SKM-1 (cell line): ENCODE results near the gene PCDHA5.
"Not testable (repeated sequence)": the region's sequence is repeated elsewhere in the genome, so short reads cannot be mapped to it uniquely, and the experiment has no call there.

Experiments used
- DNase-seq: peaks from one replicate; lab custom pipeline; 2025; ENCODE audit not compliant: unreplicated experiment; lab: John Stamatoyannopoulos, UW

PCDHA5 gene

DNA sequence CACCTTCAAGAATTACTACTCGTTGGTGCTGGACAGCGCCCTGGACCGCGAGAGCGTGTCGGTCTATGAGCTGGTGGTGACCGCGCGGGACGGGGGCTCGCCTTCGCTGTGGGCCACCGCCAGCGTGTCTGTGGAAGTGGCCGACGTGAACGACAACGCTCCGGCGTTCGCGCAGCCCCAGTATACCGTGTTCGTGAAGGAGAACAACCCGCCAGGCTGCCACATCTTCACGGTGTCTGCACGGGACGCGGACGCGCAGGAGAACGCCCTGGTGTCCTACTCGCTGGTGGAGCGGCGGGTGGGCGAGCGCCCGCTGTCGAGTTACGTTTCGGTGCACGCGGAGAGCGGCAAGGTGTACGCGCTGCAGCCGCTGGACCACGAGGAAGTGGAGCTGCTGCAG lies 1.6 kb downstream of the PCDHA5 start:
- DNase-seq: not testable (repeated sequence)

DNA sequence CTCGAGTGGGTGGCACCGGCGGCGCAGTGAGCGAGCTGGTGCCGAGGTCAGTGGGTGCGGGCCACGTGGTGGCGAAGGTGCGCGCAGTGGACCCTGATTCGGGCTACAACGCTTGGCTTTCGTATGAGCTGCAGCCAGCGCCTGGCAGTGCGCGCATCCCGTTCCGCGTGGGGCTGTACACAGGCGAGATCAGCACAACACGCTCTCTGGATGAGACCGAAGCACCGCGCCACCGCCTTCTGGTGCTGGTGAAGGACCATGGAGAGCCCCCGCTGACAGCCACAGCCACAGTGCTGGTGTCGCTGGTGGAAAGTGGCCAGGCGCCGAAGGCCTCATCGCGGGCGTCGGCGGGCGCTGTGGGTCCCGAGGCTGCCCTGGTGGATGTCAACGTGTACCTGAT lies 2.1 kb downstream of the PCDHA5 start:
- no peak for DNase-seq

DNA sequence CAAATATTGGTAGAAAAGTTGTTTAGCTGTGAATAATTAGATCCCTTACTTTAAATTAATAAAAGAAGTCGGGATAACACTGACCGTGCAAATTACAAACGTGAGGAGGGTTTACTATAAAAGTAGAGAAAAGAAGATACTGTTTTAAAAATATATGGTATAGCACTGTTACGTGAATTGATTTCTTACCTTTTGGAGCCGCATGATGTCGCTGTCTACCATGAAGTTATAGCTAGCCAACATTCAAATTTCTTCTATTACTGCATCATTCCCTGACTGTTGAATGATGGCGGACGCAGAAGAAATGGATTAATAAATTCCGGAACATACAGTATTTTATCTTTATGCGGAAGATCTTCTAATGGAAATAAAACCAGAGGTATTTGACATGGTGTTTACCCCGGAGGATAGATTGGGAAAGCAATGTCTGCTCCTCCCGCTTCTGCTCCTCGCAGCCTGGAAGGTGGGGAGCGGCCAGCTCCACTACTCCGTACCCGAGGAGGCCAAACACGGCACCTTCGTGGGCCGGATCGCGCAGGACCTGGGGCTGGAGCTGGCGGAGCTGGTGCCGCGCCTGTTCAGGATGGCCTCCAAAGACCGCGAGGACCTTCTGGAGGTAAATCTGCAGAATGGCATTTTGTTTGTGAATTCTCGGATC lies 6.4 kb downstream of the PCDHA5 start, which contains the start of gene PCDHA6:
TSS of gene PCDHA6 (plus strand) at position 257 of the 658 bp plus-strand sequence. CDS start at position 389, 132 bp downstream.
- DNase-seq: no peak

DNA sequence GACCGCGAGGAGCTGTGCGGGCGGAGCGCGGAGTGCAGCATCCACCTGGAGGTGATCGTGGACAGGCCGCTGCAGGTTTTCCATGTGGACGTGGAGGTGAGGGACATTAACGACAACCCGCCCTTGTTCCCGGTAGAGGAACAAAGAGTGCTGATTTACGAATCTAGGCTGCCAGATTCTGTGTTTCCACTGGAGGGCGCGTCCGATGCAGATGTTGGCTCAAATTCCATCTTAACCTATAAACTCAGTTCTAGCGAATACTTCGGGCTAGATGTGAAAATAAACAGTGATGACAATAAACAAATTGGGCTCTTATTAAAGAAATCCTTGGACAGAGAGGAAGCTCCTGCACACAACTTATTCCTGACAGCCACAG lies 6.9 kb downstream of the PCDHA5 start:
- DNase-seq: no peak

DNA sequence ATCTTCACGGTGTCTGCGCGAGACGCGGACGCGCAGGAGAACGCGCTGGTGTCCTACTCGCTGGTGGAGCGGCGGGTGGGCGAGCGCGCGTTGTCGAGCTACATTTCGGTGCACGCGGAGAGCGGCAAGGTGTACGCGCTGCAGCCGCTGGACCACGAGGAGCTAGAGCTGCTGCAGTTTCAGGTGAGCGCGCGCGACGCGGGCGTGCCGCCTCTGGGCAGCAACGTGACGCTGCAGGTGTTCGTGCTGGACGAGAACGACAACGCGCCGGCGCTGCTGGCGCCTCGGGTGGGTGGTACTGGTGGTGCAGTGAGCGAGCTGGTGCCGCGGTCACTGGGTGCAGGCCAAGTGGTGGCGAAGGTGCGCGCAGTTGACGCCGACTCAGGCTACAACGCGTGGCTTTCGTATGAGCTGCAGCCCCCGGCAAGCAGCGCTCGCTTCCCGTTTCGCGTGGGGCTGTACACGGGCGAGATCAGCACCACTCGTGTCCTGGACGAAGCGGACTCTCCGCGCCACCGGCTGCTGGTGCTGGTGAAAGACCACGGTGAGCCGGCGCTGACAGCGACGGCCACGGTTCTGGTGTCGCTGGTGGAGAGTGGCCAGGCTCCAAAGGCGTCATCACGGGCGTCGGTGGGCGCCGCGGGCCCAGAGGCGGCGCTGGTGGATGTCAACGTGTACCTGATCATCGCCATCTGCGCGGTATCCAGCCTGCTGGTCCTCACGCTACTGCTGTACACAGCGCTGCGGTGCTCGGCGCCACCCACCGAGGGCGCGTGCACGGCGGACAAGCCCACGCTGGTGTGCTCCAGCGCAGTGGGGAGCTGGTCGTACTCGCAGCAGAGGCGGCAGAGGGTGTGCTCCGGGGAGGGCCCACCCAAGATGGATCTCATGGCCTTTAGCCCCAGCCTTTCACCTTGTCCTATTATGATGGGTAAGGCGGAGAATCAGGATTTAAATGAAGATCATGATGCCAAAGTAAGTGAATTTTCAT lies 8.4 kb downstream of the PCDHA5 start:
- DNase-seq: not testable (repeated sequence)

DNA sequence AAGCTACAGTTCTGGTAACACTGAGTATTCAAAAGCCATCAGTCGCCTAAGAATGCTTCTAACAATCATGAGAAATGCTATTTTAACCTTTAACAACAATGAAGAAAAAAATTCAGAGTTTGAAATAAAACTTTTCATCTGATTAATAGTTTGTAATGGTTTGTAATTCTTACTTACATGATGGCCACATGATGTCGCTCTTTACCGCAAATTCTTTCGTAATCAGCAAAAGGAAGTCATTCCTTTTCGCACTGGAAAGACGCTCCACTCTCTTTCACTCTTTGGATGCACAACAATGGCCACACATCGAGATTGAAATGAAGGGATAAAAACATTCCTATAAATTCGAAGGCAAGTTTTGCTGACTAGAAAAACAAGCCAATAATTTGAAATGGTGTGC lies 12.6 kb downstream of the PCDHA5 start, which contains the start of gene PCDHA7:
TSS of gene PCDHA7 (plus strand) at position 277 of the 400 bp plus-strand sequence. CDS start at position 392, 115 bp downstream.
- DNase-seq: no peak

DNA sequence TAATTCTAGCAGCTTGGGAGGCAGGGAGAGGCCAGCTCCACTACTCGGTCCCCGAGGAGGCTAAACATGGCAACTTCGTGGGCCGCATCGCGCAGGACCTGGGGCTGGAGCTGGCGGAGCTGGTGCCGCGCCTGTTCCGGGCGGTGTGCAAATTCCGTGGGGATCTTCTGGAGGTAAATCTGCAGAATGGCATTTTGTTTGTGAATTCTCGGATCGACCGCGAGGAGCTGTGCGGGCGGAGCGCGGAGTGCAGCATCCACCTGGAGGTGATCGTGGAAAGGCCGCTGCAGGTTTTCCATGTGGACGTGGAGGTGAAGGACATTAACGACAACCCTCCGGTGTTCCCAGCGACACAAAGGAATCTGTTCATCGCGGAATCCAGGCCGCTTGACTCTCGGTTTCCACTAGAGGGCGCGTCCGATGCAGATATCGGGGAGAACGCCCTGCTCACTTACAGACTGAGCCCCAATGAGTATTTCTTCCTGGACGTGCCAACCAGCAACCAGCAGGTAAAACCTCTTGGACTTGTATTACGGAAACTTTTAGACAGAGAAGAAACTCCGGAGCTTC lies 13.1 kb downstream of the PCDHA5 start:
- DNase-seq: not testable (repeated sequence)

DNA sequence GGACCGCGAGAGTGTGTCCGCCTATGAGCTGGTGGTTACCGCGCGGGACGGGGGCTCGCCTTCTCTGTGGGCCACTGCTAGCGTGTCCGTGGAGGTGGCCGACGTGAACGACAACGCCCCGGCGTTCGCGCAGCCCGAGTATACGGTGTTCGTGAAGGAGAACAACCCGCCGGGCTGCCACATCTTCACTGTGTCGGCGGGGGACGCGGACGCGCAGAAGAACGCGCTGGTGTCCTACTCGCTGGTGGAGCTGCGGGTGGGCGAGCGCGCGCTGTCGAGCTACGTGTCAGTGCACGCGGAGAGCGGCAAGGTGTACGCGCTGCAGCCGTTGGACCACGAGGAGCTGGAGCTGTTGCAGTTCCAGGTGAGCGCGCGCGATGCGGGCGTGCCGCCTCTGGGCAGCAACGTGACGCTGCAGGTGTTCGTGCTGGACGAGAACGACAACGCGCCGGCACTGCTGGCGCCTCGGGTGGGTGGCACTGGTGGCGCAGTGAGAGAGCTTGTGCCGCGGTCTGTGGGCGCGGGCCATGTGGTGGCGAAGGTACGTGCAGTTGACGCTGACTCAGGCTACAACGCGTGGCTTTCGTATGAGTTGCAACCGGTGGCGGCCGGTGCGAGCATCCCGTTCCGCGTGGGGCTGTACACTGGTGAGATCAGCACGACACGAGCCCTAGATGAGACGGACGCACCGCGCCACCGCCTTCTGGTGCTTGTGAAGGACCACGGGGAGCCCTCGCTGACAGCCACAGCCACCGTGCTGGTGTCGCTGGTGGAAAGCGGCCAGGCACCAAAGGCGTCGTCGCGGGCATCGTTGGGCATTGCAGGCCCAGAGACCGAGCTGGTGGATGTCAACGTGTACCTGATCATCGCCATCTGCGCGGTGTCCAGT lies 14.5 kb downstream of the PCDHA5 start:
- no peak for DNase-seq

DNA sequence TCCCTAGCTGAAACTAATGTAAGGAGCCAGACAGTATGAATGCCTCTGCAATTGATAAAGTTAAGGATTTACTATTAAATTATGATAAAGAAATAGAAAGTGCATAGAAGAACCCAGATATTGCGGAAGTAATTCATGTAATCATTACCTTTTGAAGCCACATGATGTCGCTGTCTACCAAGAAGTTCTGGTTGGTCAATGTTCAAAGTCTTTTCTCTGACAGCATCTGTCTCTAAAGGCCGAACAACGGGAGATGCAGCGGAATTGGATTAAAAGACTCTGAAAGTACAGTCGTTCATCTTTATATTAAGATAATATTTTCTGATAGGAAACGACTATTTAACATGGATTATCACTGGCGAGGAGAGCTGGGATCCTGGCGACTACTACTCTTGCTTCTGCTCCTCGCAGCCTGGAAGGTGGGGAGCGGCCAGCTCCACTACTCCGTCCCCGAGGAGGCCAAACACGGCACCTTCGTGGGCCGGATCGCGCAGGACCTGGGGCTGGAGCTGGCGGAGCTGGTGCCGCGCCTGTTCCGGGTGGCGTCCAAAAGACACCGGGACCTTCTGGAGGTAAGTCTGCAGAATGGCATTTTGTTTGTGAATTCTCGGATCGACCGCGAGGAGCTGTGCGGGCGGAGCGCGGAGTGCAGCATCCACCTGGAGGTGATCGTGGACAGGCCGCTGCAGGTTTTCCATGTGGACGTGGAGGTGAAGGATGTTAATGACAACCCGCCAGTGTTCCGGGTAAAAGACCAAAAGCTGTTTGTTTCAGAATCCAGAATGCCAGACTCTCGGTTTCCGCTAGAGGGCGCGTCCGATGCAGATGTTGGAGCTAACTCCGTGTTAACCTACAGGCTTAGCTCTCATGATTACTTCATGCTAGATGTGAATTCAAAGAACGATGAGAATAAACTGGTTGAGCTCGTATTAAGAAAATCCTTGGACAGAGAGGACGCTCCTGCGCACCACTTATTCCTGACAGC lies 19.9 kb downstream of the PCDHA5 start, which contains the start of gene PCDHA8:
TSS of gene PCDHA8 (plus strand) at position 210 of the 985 bp plus-strand sequence. CDS start at position 345, 135 bp downstream.
- DNase-seq: no peak

DNA sequence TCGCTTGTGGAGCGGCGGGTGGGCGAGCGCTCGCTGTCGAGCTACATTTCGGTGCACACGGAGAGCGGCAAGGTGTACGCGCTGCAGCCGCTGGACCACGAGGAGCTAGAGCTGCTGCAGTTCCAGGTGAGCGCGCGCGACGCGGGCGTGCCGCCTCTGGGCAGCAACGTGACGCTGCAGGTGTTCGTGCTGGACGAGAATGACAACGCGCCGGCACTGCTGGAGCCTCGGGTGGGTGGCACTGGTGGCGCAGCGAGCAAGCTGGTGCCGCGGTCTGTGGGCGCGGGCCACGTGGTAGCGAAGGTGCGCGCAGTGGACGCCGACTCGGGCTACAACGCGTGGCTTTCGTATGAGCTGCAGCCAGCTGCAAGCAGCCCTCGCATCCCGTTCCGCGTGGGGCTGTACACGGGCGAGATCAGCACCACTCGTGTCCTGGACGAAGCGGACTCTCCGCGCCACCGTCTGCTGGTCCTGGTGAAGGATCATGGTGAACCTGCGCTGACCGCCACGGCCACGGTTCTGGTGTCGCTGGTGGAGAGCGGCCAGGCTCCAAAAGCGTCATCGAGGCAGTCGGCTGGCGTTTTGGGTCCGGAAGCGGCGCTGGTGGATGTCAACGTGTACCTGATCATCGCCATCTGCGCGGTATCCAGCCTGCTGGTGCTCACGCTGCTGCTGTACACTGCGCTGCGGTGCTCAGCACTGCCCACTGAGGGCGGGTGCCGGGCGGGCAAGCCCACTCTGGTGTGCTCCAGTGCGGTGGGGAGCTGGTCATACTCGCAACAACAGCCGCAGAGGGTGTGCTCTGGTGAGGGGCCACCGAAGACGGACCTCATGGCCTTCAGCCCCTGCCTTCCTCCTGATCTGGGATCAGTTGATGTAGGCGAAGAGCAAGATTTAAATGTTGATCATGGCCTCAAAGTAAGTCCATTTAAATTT lies 21.7 kb downstream of the PCDHA5 start:
- DNase-seq: no peak

DNA sequence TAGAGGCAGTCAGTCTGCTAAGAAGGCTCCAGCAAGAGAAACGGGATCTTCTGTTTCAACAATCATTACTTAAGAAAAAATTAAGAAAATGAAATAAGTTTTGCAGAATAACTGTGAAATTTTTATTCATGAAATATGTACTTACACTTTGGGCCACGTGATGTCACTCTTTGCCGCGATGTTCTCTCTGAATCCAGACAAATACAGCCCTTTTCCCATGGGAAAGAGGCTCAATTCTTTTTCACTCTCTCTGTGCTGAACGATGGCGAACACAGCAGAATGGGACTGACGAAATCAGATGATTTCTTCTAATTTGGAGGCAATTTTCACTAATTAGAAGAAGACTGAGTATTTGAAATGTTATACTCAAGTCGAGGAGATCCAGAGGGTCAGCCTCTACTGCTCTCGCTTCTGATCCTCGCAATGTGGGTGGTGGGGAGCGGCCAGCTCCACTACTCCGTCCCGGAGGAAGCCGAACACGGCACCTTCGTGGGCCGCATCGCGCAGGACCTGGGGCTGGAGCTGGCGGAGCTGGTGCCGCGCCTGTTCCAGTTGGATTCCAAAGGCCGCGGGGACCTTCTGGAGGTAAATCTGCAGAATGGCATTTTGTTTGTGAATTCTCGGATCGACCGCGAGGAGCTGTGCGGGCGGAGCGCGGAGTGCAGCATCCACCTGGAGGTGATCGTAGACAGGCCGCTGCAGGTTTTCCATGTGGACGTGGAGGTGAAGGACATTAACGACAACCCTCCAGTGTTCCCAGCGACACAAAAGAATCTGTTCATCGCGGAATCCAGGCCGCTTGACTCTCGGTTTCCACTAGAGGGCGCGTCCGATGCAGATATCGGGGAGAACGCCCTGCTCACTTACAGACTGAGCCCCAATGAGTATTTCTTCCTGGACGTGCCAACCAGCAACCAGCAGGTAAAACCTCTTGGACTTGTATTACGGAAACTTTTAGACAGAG lies 27.0 kb downstream of the PCDHA5 start, which contains the start of gene PCDHA9:
TSS of gene PCDHA9 (plus strand) at position 244 of the 964 bp plus-strand sequence. CDS start at position 358, 114 bp downstream.
- not testable (repeated sequence) for DNase-seq

DNA sequence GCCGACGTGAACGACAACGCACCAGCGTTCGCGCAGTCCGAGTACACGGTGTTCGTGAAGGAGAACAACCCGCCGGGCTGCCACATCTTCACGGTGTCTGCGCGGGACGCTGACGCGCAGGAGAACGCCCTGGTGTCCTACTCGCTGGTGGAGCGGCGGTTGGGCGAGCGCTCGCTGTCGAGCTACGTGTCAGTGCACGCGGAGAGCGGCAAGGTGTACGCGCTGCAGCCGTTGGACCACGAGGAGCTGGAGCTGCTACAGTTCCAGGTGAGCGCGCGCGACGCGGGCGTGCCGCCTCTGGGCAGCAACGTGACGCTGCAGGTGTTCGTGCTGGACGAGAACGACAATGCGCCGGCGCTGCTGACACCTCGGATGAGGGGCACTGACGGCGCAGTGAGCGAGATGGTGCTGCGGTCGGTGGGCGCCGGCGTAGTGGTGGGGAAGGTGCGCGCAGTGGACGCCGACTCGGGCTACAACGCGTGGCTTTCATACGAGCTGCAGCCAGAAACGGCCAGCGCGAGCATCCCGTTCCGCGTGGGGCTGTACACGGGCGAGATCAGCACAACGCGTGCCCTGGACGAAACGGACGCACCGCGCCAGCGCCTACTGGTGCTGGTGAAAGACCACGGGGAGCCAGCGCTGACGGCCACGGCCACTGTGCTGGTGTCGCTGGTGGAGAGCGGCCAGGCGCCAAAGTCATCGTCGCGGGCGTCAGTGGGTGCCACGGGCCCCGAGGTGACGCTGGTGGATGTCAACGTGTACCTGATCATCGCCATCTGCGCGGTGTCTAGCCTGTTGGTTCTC lies 28.6 kb downstream of the PCDHA5 start:
- DNase-seq: not testable (repeated sequence)

DNA sequence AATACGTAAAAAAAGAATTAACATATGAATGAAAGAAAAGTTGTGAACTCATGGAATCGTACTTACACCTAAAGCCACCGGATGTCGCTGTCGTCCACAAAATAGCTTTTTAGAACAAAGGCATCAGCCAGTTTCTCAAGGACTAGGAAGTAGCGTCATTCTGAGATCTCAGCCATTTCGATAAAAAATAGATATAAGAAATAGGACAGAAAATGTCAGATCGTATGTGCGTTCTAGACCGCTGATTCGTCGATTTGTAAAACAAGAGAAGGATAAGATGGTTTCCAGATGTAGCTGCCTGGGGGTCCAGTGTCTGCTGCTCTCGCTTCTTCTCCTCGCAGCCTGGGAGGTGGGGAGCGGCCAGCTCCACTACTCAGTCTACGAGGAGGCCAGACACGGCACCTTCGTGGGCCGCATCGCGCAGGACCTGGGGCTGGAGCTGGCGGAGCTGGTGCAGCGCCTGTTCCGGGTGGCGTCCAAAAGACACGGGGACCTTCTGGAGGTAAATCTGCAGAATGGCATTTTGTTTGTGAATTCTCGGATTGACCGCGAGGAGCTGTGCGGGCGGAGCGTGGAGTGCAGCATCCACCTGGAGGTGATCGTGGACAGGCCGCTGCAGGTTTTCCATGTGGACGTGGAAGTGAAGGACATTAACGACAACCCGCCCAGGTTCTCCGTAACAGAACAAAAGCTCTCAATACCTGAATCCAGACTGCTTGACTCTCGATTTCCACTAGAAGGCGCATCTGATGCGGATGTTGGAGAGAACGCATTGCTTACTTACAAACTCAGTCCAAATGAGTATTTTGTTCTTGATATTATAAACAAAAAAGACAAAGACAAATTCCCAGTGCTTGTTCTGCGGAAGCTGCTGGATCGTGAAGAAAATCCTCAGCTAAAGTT lies 34.6 kb downstream of the PCDHA5 start, which contains the start of gene PCDHA10:
TSS of gene PCDHA10 (plus strand) at position 126 of the 903 bp plus-strand sequence. CDS start at position 278, 152 bp downstream.
- no peak for DNase-seq

DNA sequence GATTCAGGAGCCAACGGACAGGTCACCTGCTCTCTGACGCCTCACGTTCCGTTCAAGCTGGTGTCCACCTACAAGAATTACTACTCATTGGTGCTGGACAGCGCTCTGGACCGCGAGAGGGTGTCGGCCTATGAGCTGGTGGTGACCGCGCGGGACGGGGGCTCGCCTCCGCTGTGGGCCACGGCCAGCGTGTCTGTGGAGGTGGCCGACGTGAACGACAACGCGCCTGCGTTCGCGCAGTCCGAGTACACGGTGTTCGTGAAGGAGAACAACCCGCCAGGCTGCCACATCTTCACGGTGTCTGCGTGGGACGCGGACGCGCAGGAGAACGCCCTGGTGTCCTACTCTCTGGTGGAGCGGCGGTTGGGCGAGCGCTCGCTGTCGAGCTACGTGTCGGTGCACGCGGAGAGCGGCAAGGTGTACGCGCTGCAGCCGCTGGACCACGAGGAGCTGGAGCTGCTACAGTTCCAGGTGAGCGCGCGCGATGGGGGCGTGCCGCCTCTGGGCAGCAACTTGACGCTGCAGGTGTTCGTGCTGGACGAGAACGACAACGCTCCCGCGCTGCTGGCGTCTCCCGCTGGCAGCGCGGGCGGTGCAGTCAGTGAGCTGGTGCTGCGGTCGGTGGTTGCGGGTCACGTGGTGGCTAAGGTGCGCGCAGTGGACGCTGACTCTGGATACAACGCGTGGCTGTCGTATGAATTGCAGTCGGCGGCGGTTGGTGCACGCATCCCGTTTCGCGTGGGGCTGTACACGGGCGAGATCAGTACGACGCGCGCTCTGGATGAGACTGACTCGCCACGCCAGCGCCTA lies 36.0 kb downstream of the PCDHA5 start:
- DNase-seq: no peak
